GM11168 (cell line): ENCODE results near the gene CCDC92.

ENCODE experiments used
- in situ Hi-C: fragments of 300-500 bp; cut with MboI; formaldehyde crosslinking; loops from one replicate; pipeline ENCODE4 v1.12.0; 2022; ENCODE audit warnings: low sequenced_read_pairs; ENCODE audit not compliant: unreplicated experiment

The CCDC92 gene

DNA sequence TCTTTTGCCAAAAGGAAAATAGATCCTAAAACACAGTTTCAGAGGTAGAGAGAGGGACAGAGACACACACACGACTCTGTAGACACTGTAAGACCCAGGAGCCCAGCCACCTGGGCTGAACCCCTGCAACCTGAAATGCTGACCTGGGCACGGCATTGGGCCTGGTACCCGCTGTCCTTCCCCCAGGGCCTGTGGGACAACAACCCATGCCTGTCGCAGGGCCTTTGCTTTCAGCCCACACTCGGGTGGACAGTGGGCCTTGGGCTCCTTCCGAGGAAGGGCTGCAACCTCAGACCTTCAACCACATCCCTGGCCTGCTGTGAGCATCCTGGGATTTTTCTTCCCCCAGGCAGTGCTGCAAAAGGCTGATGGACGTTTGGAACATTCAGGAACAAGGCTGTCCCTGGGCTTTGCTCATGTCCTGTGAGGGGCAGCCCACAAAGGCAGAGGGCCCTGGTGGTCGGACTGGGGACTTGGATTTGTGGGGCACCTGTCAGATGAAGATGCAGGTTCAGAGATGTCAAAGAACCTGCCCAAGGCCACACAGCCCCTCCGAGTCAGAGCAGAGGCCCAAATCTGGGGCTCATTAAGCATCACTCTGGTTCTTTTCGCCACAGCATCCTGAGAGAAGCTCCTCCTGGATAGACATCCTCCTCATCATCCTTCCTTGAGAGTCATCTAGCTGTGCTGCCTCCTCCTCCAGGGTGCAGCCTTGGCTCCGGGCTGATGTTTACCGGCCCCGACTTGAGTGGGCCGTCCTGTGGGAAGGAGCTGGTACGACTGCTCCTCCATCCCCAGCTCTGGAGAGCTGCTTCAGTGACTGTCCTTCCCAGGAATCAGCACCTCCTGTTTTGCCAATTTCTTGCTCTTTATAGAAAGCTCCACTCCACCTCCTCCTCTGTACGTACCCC is 32.7 kb downstream of the CCDC92 start:
- in situ Hi-C loops: no loop called here

DNA sequence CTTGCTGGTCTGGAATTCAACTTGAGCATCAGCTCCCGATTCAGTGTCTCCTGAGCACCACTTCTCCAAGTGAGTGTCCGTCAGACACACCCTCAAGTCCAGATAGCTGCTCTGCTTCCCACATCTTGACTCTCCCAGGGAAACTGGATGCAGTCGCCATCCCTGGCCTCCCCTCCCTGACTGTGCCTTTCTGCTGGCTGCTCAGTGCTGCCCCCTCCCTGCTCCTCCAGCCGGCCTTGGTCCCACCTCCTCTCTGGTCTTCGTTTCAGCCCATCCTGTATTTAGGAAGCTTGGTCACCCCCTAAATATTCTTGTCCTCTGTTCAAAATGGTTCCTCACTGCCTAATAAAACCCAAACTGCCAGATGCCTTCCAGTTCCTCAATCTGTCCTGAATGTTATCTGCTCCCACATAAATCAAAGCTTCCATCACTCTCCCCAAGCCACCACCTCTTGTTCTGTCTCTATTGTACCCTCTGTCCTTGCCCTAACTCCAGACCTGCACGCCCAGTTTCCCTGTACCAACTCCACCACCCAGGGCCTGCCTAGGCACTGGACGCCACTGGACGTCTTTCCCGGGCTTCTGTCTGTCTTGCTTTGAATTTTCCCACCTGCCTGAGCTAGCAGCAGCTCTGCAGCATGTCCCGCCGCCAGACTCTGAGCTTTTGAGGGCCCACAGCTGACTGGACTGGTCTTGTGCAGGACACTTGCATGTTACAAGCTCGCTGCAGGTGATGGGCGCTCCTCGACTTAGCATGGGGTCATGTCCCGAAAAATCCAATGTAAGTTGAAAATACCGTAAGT is 33.8 kb downstream of the CCDC92 start:
- in situ Hi-C loops: no loop called here

DNA sequence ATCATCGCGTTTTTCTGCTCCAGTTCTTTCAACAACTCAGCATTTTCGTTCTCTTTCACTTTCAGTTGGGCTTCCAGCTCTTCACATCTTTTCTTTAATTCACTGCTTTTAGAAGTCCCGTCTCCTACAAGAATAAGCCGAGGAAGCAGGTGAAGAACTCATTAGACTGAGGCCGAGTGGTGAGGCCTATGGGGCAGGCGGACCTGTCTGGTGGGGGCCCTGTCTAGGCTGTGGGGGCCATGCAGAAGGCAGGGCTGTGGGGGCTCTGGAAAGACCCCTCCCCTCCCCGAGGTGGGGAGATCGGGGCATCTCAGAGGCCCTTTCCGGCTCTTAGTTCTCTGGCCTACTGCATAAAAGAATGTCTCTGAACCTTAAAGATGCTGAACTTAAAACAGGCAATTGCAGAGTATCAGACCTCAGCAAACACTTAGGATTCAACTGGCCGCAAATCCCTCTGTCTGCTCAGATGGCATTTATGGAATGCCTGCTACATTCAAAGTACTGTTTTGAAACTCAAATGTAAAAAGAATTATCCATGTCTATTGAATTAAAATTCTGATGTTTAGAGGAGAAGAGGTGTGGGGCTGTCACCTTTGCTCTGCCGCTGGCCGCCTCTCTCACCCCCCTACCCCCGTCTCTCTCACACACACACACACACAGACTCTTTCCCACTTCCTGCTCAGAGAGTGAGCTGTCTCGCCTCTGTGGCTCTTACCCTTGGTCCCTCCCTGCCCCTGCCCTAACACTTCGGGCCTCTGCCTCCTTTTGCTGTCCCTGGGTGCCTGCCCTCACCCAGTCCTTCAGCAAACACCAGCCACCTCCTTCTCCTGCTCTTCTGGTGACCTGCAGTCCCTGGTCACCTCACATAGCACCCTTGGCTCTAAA is 34.7 kb downstream of the CCDC92 start:
- in situ Hi-C loops: no loop called here

DNA sequence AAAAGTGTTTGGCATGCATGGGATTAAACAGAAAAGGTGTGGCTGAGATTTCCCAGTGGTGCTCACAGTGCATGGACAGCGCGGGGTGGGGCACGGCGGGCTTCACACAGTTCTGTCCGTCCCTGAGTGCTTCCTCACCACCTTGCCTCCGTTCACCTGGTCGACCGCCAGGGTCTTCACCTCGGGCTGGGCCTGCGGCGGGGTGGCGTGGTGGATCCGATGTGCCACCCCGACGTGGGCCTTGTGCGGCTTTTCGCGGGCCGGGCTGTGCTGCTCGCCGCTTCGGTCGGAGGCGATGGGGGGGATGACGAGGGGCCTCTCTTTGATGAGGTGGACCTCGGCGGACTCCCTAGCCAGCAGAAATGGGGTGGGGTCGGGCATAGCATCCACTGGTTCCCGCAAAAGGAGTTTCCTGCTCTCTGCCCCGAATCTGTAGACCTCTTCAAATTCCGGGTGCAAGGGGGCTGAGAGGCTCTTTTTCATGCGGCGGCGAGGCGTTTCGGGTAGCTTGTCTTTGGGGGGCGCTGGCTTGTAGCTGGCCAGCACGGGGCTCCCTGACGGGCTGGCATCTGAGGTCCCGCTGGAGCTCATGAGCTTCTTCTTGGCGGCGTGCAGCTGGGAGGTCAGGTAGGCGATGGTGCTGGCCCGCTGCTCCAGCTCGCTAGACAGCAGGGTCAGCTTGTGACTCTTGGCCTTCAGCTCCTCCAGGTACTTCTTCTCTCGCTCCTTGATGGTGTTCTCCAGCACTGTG is 35.5 kb downstream of the CCDC92 start:
- in situ Hi-C loops: no loop called here

DNA sequence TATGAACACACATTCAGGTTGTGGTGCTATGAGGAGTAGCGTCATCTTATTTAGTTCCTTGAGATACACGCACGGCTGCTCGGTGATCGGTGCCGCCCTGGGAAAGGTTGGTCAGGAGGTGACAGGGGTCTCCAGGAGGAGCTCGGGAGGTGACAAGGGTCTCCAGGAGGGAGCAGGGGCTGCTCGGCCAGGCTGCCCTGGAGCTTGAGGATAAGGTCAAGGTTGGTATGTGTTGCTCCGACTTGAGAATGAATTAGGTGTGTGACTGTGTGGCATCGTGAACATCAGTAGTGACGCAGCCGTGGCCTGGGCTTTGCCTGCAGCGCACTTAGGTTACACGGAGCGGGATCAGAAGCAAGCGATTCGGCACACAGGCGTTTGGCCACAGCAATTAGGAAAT is 36.2 kb downstream of the CCDC92 start:
- in situ Hi-C loops: no loop called here

DNA sequence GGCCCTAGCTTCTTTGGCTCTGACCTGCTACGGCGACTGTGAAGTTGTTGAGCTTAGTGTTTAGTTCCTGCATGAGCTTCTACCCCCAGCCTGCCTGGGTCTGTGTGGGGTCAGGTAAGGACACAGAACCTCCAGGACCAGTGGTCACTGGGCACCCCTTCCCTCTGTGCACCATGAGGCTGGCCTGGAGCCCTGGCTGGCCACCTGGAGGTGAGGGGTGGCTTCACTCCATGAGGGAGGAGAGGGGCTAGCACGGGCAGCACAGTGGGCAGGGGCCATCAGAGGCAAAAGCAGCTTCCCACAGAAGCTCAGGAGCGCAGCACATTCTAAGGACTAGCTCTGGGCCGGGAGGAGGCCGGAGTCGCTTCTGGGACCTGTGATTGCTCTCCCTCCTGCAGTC is 36.7 kb downstream of the CCDC92 start:
- in situ Hi-C loops: no loop called here

DNA sequence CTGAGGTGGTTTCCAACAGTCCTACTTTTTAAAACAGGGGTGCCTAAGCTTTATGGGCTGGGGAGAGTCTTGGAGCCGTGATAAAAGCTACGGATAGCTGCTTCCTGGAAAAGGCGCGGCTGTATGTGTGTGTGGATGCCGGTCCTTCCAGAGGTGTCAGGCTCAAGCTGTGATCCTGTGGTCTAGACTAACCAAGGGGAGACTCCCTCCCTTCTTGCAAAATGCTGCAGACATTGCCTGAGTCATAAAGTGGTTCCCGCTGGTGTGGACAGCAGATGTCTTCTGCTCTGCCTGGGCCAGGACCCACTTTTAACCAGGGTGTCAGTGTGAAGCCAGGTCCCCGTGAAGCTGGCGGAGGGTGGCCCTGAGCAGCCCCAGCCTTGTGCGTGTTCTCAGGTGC is 37.8 kb downstream of the CCDC92 start:
- in situ Hi-C loops: no loop called here

GRCh38 chr12:123934016-123934620 is 38.5 kb downstream of the CCDC92 start:
- in situ Hi-C loops: no loop called here

- in situ Hi-C loops: no loop called here
Measured at GRCh38 chr12:123933214-123933613, 39.4 kb downstream of the CCDC92 start.

GRCh38 chr12:123931686-123932321 is 40.8 kb downstream of the CCDC92 start:
- in situ Hi-C loops: no loop called here

- in situ Hi-C loops: no loop called here
Measured at GRCh38 chr12:123929946-123930583, 42.6 kb downstream of the CCDC92 start.

- in situ Hi-C loops: no loop called here
Measured at GRCh38 chr12:123928897-123929296, 43.7 kb downstream of the CCDC92 start.

GRCh38 chr12:123928274-123928865 is 44.3 kb downstream of the CCDC92 start:
- in situ Hi-C loops: no loop called here

- in situ Hi-C loops: no loop called here
Measured at GRCh38 chr12:123924539-123924938, 48.1 kb downstream of the CCDC92 start.

- in situ Hi-C loops: no loop called here
Measured at GRCh38 chr12:123923927-123924326, 48.7 kb downstream of the CCDC92 start.

- in situ Hi-C loops: no loop called here
Measured at GRCh38 chr12:123923038-123923437, 49.6 kb downstream of the CCDC92 start.

DNA sequence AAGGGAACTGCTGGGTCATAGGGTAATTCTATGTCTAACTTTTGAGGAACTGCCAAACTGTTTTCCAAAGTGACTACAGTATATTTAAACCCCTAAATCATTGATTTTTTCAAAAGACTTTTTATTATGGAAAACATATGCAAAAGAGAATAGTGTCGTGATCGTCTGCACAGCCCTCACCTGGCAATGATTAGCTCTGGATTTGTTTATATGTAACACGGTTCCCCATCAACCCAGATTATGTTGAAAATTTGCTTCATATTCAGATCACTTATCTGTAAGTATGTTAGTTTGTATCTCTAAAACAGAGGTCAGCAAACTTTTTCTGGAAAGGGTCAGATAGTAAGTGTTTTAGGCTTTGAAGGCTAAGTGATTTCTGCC is 52.7 kb downstream of the CCDC92 start:
- in situ Hi-C loops: no loop called here

- in situ Hi-C loops: no loop called here
Measured at GRCh38 chr12:123917337-123917850, 55.2 kb downstream of the CCDC92 start.
